CD4-positive, alpha-beta T cell treated with Interleukin-15 for 4 hours (primary cell): ENCODE data around the gene IGF2BP1.
"Not testable (repeated sequence)": the region's sequence is repeated elsewhere in the genome, so short reads cannot be mapped to it uniquely, and the experiment has no call there.

Experiments used
- DNase-seq: peaks from one replicate; pipeline ENCODE4 v3.0.0-alpha.2; 2020; ENCODE audit warnings: low spot score

IGF2BP1 gene

DNA sequence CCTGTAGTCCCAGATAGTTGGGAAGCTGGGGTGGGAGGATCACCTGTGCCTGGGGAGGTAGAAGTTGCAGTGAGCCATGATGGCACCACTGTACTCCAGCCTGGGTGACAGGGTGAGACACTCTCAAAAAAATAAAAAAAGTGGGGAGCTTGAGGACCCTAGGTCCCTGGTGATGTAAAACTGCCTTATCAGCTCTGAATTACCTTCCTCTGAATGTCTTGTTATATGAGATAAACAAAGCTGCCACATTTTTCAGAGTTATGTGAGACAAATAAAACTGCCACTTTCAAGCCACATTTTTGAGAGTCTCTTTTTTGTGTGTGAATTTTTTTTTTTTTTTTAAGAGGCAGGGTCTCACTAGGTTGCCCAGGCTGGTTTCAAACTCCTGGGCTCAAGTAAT is 103.4 kb downstream of the IGF2BP1 start:
- DNase-seq: no peak

- DNase-seq: no peak
Measured at GRCh38 chr17:49101054-49101534, 103.9 kb downstream of the IGF2BP1 start.

GRCh38 chr17:49103360-49103759 is 106.2 kb downstream of the IGF2BP1 start:
- not testable (repeated sequence) for DNase-seq

- no peak for DNase-seq
Measured at GRCh38 chr17:49104511-49105074, 107.4 kb downstream of the IGF2BP1 start.
